HUES6 (cell line): ENCODE data around the gene BLOC1S3.
A peak's percentile ranks its signal among the peaks of the same experiment; 100 is the strongest.

Experiments used
- H3K27ac ChIP-seq: 2 replicates; pipeline ENCODE4 v1.7.0; 2013; ENCODE audit warnings: low read depth, mild to moderate bottlenecking, low read length, inconsistent platforms
- H3K27me3 ChIP-seq: 2 replicates; pipeline ENCODE4 v1.6.1; 2013; ENCODE audit warnings: low read length; ENCODE audit not compliant: control insufficient read depth, insufficient read depth
- H3K36me3 ChIP-seq: 2 replicates; pipeline ENCODE4 v1.6.1; 2013; ENCODE audit warnings: low read length; ENCODE audit not compliant: control insufficient read depth, insufficient read depth
- H3K4me1 ChIP-seq: 2 replicates; pipeline ENCODE4 v1.6.1; 2013; ENCODE audit warnings: low read length; ENCODE audit not compliant: control insufficient read depth, insufficient read depth
- H3K4me3 ChIP-seq: 2 replicates; pipeline ENCODE4 v1.5.1; 2013; ENCODE audit warnings: low read depth, low read length
- H3K9ac ChIP-seq: one replicate; pipeline ENCODE4 v1.6.1; 2013; ENCODE audit warnings: mild to moderate bottlenecking, low read length
- H3K9me3 ChIP-seq: 2 replicates; pipeline ENCODE4 v1.6.1; 2013; ENCODE audit warnings: low read depth, low read length; ENCODE audit not compliant: control insufficient read depth, insufficient read depth

Gene BLOC1S3

GRCh38 chr19:45191375-45191774 lies 12.8 kb downstream of the BLOC1S3 start:
- Histone ChIP-seq H3K27me3 (no peaks in the 10 kb centered on the region), H3K4me3 (no peak overlapping the region), H3K36me3 (no peaks in the 10 kb centered on the region), H3K4me1 (0 out of 2 replicates have a peak, but pooled peaks cover 3% of the 10 kb centered on the region), H3K9me3 (no peaks in the 10 kb centered on the region), H3K9ac (no peak overlapping the region), H3K27ac (no peak overlapping the region)

- H3K9me3 ChIP-seq, result no peaks in the 10 kb centered on the region
- H3K27me3 ChIP-seq, result no peaks in the 10 kb centered on the region
- no peak overlapping the region for H3K27ac ChIP-seq
- no peak overlapping the region for H3K9ac ChIP-seq
- no peaks in the 10 kb centered on the region for H3K36me3 ChIP-seq
- H3K4me3 ChIP-seq, result no peak overlapping the region
- no peaks in the 10 kb centered on the region for H3K4me1 ChIP-seq
Observed at GRCh38 chr19:45195764-45196163, 17.2 kb downstream of the BLOC1S3 start.

GRCh38 chr19:45200568-45200967 lies 22.0 kb downstream of the BLOC1S3 start:
- Histone ChIP-seq H3K4me1 (no peaks in the 10 kb centered on the region), H3K9me3 (no peaks in the 10 kb centered on the region), H3K27ac (no peak overlapping the region), H3K36me3 (no peaks in the 10 kb centered on the region), H3K4me3 (no peak overlapping the region), H3K27me3 (no peaks in the 10 kb centered on the region), H3K9ac (no peak overlapping the region)

GRCh38 chr19:45202637-45203036 lies 24.1 kb downstream of the BLOC1S3 start:
- no peak overlapping the region for H3K27ac ChIP-seq
- H3K4me1 ChIP-seq, result no peaks in the 10 kb centered on the region
- no peaks in the 10 kb centered on the region for H3K9me3 ChIP-seq
- H3K4me3 ChIP-seq, result no peak overlapping the region
- H3K36me3 ChIP-seq, result no peaks in the 10 kb centered on the region
- H3K9ac ChIP-seq, result no peak overlapping the region
- no peaks in the 10 kb centered on the region for H3K27me3 ChIP-seq

GRCh38 chr19:45205810-45206209 lies 27.2 kb downstream of the BLOC1S3 start:
- Histone ChIP-seq H3K27me3 (no peaks in the 10 kb centered on the region), H3K4me3 (no peak overlapping the region), H3K27ac (no peak overlapping the region), H3K9me3 (no peaks in the 10 kb centered on the region), H3K4me1 (no peaks in the 10 kb centered on the region), H3K36me3 (no peaks in the 10 kb centered on the region), H3K9ac (no peak overlapping the region)

GRCh38 chr19:45206328-45206727 lies 27.7 kb downstream of the BLOC1S3 start:
- H3K27ac ChIP-seq, result no peak overlapping the region
- H3K27me3 ChIP-seq, result no peaks in the 10 kb centered on the region
- no peak overlapping the region for H3K4me3 ChIP-seq
- H3K9me3 ChIP-seq, result no peaks in the 10 kb centered on the region
- H3K9ac ChIP-seq, result no peak overlapping the region
- H3K36me3 ChIP-seq, result no peaks in the 10 kb centered on the region
- no peaks in the 10 kb centered on the region for H3K4me1 ChIP-seq

- no peak overlapping the region for H3K4me3 ChIP-seq
- peaks cover 12% of the 10 kb centered on the region for H3K4me1 ChIP-seq
- peaks cover 21% of the 10 kb centered on the region for H3K27me3 ChIP-seq
- no peaks in the 10 kb centered on the region for H3K9me3 ChIP-seq
- no peak overlapping the region for H3K27ac ChIP-seq
- H3K36me3 ChIP-seq, result no peaks in the 10 kb centered on the region
- H3K9ac ChIP-seq, result no peak overlapping the region
Observed at GRCh38 chr19:45211751-45212381, 33.3 kb downstream of the BLOC1S3 start.

- Histone ChIP-seq H3K4me1 (peaks cover 16% of the 10 kb centered on the region), H3K4me3 (no peak overlapping the region), H3K9me3 (no peaks in the 10 kb centered on the region), H3K27me3 (peaks cover 32% of the 10 kb centered on the region), H3K27ac (no peak overlapping the region), H3K36me3 (no peaks in the 10 kb centered on the region), H3K9ac (no peak overlapping the region)
Observed at GRCh38 chr19:45213031-45213430, 34.4 kb downstream of the BLOC1S3 start.

GRCh38 chr19:45215391-45216191 lies 37.0 kb downstream of the BLOC1S3 start:
- Histone ChIP-seq H3K9ac (no peak overlapping the region), H3K9me3 (no peaks in the 10 kb centered on the region), H3K27ac (no peak overlapping the region), H3K36me3 (no peaks in the 10 kb centered on the region), H3K27me3 (peaks cover 48% of the 10 kb centered on the region), H3K4me3 (peak overlapping the region; percentile 55), H3K4me1 (peaks cover 22% of the 10 kb centered on the region)

GRCh38 chr19:45216667-45217066 lies 38.1 kb downstream of the BLOC1S3 start:
- peak overlapping the region; percentile 54; the same call in 1 of the 2 replicates for H3K4me3 ChIP-seq
- no peaks in the 10 kb centered on the region for H3K36me3 ChIP-seq
- H3K4me1 ChIP-seq, result peaks cover 22% of the 10 kb centered on the region
- no peak overlapping the region for H3K27ac ChIP-seq
- no peak overlapping the region for H3K9ac ChIP-seq
- no peaks in the 10 kb centered on the region for H3K9me3 ChIP-seq
- H3K27me3 ChIP-seq, result peaks cover 50% of the 10 kb centered on the region

GRCh38 chr19:45217193-45217956 lies 38.8 kb downstream of the BLOC1S3 start:
- no peaks in the 10 kb centered on the region for H3K9me3 ChIP-seq
- peak overlapping the region; percentile 54 for H3K4me3 ChIP-seq
- no peak overlapping the region for H3K27ac ChIP-seq
- H3K9ac ChIP-seq, result peak overlapping the region; percentile 31
- peaks cover 50% of the 10 kb centered on the region for H3K27me3 ChIP-seq
- H3K4me1 ChIP-seq, result peaks cover 18% of the 10 kb centered on the region
- H3K36me3 ChIP-seq, result no peaks in the 10 kb centered on the region
